Left cardiac atrium (tissue), 4 donors: ENCODE data around the gene ANKRD44. TPM values are rescaled to one million over a fixed set of nuclear protein-coding genes. Genes with fewer than 3 reads are reported as not detected.

ENCODE experiments used
- ATAC-seq, 2 donors: fragments of 200-7000 bp; cut with Tn5 transposase; one replicate each; pipeline ENCODE4 v1.9.1; 2020; ENCODE audit warnings: mild to moderate bottlenecking in 2 of 2, moderate library complexity in 2 of 2
- DNase-seq: peaks from one replicate; pipeline ENCODE4 v3.0.0-alpha.2; 2020
- intact Hi-C, 2 donors: fragments of 100-400 bp; cut with DNase I; formaldehyde crosslinking; loops; one replicate each; pipeline versions ENCODE4 v1.14.1 to v1.15.1; 2022 to 2023
- total RNA-seq, 2 donors: library from RNA; stranded (reverse); fragmentation: NEBNext Ultra II Directional; extraction: Animal tissue kit (Norgen Biotek cat#: 25700); gene quantifications; one replicate each; pipeline ENCODE4 v1.2.1, GENCODE V29; 2021
- donor health status: DM: no; HTN: yes; CAD: no.
- donor health status: DM: no; HTN: yes; CAD: no; lungs with severe emphysema.
- donor health status: DM: yes; HTN: yes; CAD: no.
- donor health status: Dilated cardiomyopathy.

ANKRD44 gene
- total RNA-seq, 2 donors from 2014 or later = 10.2 to 16.8 TPM

- intact Hi-C loops = no loop called here
- no peak for DNase-seq
- ATAC-seq = no peak
Observed at GRCh38 chr2:196977507-196977906, 333.1 kb downstream of the ANKRD44 start.

GRCh38 chr2:196974970-196975369 is 335.6 kb downstream of the ANKRD44 start:
- intact Hi-C loops = no loop called here

GRCh38 chr2:196971574-196972279 is 338.9 kb downstream of the ANKRD44 start:
- DNase-seq (no peak), ATAC-seq (no peak)
- intact Hi-C loops = no loop called here

More at GRCh38 chr2:196974970-196975369, 335.6 kb downstream of the ANKRD44 start:
- DNase-seq = no peak
- ATAC-seq = no peak

- DNase-seq (no peak), ATAC-seq (no peak)
- intact Hi-C loops = no loop called here
Observed at GRCh38 chr2:196970099-196970498, 340.5 kb downstream of the ANKRD44 start.

- no peak for ATAC-seq
- intact Hi-C loops = no loop called here
Observed at GRCh38 chr2:196968516-196968915, 342.1 kb downstream of the ANKRD44 start.

GRCh38 chr2:196967775-196968174 is 342.8 kb downstream of the ANKRD44 start:
- intact Hi-C loops = no loop called here
- no peak for ATAC-seq
- no peak for DNase-seq

More at GRCh38 chr2:196968516-196968915, 342.1 kb downstream of the ANKRD44 start:
- no peak for DNase-seq

- intact Hi-C loops = no loop called here
- DNase-seq (no peak), ATAC-seq (peak; percentile 82 to 87)
Observed at GRCh38 chr2:196967116-196967515, 343.5 kb downstream of the ANKRD44 start.

- intact Hi-C loops = no loop called here
- no peak for ATAC-seq
- no peak for DNase-seq
Observed at GRCh38 chr2:196966061-196966460, 344.5 kb downstream of the ANKRD44 start.

GRCh38 chr2:196965651-196966050 is 344.9 kb downstream of the ANKRD44 start:
- ATAC-seq = no peak
- no peak for DNase-seq
- intact Hi-C loops = no loop called here

GRCh38 chr2:196963961-196964360 is 346.6 kb downstream of the ANKRD44 start:
- ATAC-seq = no peak
- DNase-seq = no peak
- intact Hi-C loops = no loop called here

GRCh38 chr2:196963043-196963442 is 347.5 kb downstream of the ANKRD44 start:
- no peak for ATAC-seq
- intact Hi-C loops = no loop called here

GRCh38 chr2:196962325-196962724 is 348.3 kb downstream of the ANKRD44 start:
- intact Hi-C loops = no loop called here
- no peak for DNase-seq
- no peak for ATAC-seq

More at GRCh38 chr2:196963043-196963442, 347.5 kb downstream of the ANKRD44 start:
- no peak for DNase-seq

GRCh38 chr2:196961889-196962288 is 348.7 kb downstream of the ANKRD44 start:
- intact Hi-C loops = no loop called here
- ATAC-seq (no peak), DNase-seq (no peak)

- ATAC-seq (no peak), DNase-seq (no peak)
- intact Hi-C loops = no loop called here
Observed at GRCh38 chr2:196959734-196960338, 350.7 kb downstream of the ANKRD44 start.

GRCh38 chr2:196959281-196959680 is 351.3 kb downstream of the ANKRD44 start:
- DNase-seq = no peak
- intact Hi-C loops = no loop called here
- ATAC-seq = no peak

- DNase-seq (no peak), ATAC-seq (no peak)
- intact Hi-C loops = no loop called here
Observed at GRCh38 chr2:196957881-196958525, 352.6 kb downstream of the ANKRD44 start.

- intact Hi-C loops = no loop called here
- DNase-seq = no peak
- ATAC-seq = no peak
Observed at GRCh38 chr2:196957442-196957841, 353.1 kb downstream of the ANKRD44 start.

GRCh38 chr2:196956069-196956468 is 354.5 kb downstream of the ANKRD44 start:
- DNase-seq = no peak
- ATAC-seq = no peak
- intact Hi-C loops = no loop called here

GRCh38 chr2:196955036-196955435 is 355.5 kb downstream of the ANKRD44 start:
- no peak for ATAC-seq
- no peak for DNase-seq
- intact Hi-C loops = no loop called here

- intact Hi-C loops = no loop called here
- no peak for DNase-seq
- ATAC-seq = no peak
Observed at GRCh38 chr2:196954001-196954400, 356.6 kb downstream of the ANKRD44 start.
